Amygdala (tissue), 56 donors: ENCODE measurements around the gene TPRG1.
A peak's percentile ranks its signal among the peaks of the same experiment; 100 is the strongest.

Experiments
- DNase-seq, 56 donors: peaks; one replicate each; lab custom pipeline; 2025; lab: John Stamatoyannopoulos, UW

TPRG1 gene

DNA sequence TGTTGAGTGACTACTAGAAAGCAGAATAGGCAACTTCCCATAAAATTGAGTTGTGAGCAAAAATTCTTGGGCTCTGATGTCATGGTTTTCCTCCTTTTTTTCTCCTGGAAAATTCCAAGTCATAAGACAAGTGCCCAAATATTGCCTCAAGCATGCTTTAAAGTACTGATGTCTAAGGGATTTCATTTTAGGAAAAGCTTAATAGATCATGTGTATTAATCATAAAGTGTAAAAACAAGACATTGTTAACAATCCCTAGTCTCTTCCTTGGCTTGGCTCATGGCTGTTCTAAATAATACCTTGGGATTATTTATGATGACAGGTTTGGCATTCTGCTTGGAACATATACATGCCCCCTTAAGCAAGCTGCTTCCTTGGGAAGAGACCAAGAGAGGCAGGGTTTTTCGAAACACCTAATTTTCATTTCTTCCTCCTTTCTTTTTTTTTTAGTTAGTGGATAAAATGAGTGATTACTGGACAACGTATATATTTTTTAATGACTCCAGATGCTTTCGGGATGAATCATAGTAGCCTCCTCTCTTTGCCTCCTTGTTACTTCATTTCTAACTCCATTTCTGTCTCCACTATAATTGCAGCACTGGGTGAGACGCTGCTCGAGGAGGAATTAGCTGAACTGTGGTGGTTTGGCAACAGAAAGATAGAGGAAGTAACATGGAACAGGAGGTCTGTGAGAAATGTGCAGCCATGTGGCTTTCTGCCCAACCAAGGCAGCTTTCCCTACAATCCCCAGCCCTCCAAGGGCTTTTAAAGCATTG lies 104.9 kb downstream of the TPRG1 start:
- peak in 4 of 56 donors; percentile 2 to 12 (median 6) for DNase-seq

- no peak for DNase-seq
These were observed 105.9 kb downstream of the TPRG1 start for GRCh38 chr3:189277711-189278110.

GRCh38 chr3:189278221-189278620 lies 106.5 kb downstream of the TPRG1 start:
- no peak for DNase-seq

DNA sequence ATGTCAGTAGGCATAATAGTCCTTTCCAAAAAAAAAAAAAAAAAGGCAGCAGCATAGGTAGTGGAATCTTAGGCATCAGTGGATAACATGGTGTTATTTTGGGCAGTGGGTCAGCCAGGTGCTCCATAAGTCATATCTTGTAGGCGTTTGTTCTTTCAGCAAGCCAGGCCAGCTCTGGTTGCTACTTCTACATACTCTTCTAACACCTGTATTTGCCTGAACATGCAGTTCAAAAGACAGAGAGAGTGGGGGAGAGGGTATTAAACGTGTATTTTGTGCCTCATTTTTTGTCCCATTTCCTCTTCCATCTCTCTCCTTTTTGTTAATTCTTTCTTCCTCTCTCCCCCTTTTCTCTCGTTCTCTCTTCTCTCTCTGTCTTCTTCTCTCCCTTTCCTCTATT lies 110.4 kb downstream of the TPRG1 start:
- DNase-seq: no peak

- no peak for DNase-seq
These were observed 111.0 kb downstream of the TPRG1 start for GRCh38 chr3:189282741-189283140.

DNA sequence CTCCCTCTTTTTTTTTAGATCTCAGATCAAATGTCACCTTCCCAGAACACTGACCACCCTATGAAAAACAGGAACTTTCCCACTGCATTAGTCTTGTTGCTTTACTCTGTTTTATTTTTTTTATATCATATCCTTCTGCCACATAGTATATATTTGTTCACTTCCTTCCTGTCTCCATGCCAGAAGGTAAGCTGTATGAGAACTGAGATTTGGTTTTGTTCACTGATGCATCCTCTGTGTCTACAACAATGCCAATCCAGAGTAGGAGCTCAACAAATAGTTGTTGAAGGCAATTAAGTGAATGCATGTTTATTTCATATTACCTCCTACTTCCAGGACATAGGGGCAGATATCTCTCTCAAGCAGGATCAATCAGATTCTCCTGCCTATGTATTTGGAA lies 114.4 kb downstream of the TPRG1 start:
- no peak for DNase-seq

DNA sequence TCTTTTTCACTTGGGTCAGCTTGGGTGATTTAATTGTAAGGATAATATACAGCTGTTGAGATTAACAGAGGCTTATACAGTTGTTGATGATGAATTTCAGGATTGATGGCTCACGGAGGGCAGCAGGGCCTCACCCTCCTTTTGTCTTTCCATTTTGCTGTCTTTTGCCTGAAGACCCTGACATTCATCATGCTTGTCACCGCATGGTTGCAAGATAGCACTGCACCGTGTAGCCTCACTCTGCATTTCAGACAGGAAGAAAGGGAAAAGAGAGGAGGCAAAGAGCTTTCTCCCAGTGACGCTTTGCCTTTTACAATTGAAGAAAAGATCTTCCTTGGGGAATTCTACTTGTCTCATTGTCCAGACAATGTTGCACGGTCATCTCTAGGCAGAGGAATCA lies 115.1 kb downstream of the TPRG1 start:
- DNase-seq: no peak

DNA sequence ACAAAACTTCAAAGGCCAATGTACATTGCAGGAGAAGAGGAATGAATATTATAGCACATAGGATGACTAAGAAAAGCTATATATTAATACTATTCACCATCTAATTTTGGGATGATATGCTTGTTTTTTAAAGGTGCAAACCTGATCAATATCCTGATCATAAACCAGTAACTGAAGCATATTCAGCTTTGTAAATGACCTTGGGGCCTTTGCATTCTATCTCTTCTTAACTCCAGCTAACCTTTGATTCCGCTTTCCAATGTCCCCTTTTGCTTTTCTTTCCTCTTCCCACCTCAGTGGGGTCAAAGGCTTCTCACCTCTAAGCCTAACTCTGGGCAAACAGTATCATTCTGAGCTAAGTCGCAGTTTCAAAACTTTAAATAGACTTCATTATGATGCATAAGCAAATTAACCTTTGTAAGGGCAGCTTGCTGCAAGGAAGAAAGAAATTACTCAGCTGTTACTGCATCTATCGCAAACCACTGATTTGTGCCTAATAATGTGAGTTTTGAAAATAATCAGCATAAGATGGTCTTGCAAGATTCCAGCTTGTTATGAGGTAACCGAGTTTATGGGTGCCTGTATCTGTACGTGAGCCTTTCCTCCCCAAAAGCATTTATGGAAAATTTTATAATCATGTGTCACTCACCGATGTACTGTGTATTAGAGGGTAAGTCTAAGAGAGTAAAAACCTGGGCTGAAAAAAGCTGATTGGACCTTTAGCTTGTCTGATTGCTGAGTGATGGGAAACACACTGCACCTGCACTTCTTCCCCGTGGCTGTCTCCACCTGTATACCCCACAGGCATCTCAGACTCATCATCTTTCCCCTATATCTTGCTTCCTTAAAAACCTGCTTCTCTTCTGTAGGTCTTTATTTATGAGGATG lies 116.8 kb downstream of the TPRG1 start:
- DNase-seq: no peak

GRCh38 chr3:189289251-189289650 lies 117.5 kb downstream of the TPRG1 start:
- DNase-seq: no peak

- no peak for DNase-seq
These were observed 121.1 kb downstream of the TPRG1 start for GRCh38 chr3:189292667-189293484.

GRCh38 chr3:189294649-189295048 lies 122.9 kb downstream of the TPRG1 start:
- DNase-seq: no peak

DNA sequence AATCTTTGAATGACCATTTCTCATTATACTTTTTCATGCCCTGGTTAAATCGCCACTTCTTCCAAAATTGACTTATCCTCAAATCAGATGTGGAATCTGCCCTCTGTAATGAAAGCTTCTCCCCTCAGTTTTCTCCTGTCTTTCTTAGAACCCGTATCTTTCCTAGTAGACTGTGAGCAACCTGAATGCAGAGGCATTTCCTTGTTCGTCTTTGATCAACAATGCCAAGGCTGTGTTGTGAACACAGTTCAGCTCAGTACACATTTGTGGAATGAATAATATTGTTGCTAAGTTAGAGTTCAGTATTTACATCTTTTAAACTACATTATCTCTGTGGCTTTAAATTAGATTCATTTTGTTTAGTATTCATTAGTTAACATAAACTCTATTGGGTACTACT lies 123.3 kb downstream of the TPRG1 start:
- no peak for DNase-seq

- no peak for DNase-seq
These were observed 126.2 kb downstream of the TPRG1 start for GRCh38 chr3:189297932-189298331.

DNA sequence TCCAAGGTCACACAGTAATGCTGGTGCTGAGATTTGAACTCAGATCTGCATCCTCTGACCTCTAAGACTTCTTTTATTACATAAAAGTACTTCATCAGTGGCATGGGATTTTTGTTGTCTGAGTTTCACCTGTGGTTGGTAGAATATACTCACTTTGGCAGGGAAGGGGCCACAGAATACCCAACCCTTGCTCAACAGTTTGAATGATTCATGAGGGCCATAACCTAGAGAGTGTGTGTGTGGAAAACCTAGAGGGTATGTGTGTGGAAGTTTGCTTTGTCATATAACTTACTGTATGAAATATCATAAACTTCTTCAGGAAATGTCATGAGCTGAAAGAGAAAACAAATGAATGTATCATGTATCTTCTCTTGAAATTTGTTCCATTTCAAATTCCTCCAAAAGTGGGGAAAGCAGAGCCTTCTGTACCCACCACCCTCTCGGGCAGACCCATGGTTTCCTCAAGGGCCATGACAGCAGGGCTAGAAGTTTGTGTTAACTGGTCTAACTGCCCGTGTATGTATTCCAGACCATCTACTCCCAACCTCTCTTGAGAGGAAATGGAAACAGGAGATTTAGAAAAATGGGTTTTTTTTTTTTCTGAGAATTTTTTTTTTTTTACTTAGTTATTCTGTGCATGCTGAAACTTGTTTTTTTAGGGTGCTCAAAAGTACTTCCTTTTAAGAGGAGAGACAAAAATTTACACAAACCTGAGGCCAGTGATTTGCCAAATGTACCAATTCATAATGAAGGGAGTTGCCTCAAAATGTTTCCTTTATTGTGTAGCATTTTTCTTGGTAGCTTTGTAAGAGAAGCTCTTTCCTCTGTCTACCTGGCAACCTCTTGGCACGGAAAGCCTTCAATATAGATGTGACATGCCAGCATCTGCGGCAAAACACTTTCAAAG lies 127.0 kb downstream of the TPRG1 start:
- no peak for DNase-seq

- no peak for DNase-seq
These were observed 128.6 kb downstream of the TPRG1 start for GRCh38 chr3:189300345-189300744.

GRCh38 chr3:189301479-189301878 lies 129.7 kb downstream of the TPRG1 start:
- no peak for DNase-seq

DNA sequence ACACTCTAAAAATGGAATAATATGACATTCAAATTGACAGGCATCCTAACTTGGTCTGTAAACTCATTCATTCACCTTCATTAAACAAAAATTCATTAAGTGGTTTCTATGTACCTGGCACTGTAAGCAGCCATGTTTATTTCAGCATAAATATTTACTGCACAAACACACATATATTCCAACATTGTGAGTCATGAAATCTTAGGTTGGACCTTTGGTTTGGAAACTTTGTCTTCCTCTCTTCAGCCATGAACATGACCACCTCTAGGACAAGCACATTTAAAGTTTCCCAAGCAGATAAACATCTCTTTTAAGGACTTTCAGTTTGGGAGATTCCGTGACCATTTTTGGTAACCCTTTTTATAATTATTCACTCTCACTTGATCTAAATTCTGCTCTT lies 131.8 kb downstream of the TPRG1 start:
- no peak for DNase-seq

DNA sequence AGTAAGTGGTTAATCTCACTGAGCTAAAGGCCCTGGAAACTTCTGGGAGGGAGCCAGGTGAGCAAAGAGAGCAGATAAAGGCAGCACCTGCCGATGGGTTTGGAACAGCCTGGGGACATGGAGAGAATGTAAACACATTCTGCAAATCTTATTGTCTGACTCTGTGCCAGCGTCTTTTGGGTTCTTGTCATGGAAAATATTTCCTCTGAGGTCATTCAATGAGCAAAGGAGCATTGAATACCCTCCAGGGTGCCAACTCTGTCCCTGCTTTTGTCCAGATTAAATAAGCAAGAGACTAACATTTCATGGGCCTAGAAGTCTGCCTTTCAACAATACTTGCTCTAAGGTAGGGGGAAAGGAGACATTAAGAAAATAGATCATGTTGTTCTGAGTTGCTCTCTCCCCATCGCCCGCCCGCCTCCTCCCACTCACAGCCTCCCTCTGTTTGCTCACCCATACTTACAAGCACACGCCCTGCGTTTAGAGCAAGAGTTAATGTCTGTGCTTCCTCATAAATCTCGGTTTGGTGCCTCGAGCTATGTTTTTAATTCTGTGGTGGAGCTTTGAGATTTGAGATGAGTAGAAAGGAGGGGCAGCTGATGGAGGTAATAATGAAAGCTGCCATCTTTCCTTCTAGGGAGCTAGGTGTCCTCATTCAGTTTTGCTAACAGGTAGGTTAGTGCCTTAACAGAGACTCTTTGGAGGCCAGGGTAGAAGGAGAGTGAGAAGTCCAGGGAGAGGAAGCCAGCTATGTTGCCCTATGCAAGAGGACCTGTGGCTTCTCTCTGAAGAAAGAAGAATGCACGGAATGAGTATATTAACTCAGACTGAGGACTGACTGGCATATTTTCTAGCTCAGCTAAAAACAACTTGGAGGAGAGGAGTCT lies 132.9 kb downstream of the TPRG1 start:
- DNase-seq: no peak

DNA sequence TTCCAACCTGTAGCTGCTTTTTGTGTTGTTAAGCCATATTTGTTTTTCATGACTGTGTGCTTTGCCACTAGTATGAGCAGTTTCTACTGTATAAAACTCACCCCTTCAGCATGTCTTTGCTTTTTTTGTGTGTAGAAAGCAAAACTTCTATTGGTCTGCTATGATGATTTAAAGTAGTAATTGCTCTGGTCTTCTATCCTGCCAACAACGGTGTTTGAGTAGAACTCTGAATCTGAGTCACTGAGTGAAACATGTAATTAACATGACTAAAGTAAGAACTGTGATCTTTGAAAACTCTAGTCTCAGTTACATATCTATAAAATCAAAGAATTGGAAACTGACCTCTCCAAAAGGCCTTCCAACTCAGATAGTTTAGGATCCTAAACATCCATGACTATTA lies 133.6 kb downstream of the TPRG1 start:
- DNase-seq: no peak
